ENCODE results near the gene TRIM26. TPM values are rescaled to one million over a fixed set of nuclear protein-coding genes. Genes with fewer than 3 reads are reported as not detected.

Gene TRIM26
- polyA plus RNA-seq, 1 of the 3 experiments (the other 2 are of a cell fraction) = 26.1 TPM

GRCh38 chr6:30207619-30208295 lies 5.4 kb downstream of the TRIM26 start:
- no peak for DNase-seq
- POLR2A ChIA-PET = interaction anchor here (1.5 kb wide), 1 partner anchor 12 kb away, joined by 3 read pairs; no protein-coding TSS in a partner anchor
- H3K4me1 ChIP-seq (ENCODE audit: control insufficient read depth in 1 of 2, insufficient read depth in 2 of 2, low read depth in 1 of 2, low read length in 1 of 2) = peaks cover 10 to 20% of the 10 kb centered on the region in 2 experiments; a peak in 3 of 4 replicates

GRCh38 chr6:30206799-30207618 lies 6.2 kb downstream of the TRIM26 start:
- Histone ChIP-seq H3K4me1 (ENCODE audit: control insufficient read depth in 1 of 2, insufficient read depth in 2 of 2, low read depth in 1 of 2, low read length in 1 of 2) (peaks cover 9 to 16% of the 10 kb centered on the region in 2 experiments; a peak in 3 of 4 replicates), H3K4me3 (ENCODE audit: low read depth in 2 of 2, low read length in 1 of 2) (no peak overlapping the region), H2AFZ (ENCODE audit: low read depth) (no peak overlapping the region), H3K9me3 (no peaks in the 10 kb centered on the region), H3K9me2 (no peaks in the 10 kb centered on the region), H3K4me2 (no peak overlapping the region), H3F3A (replicated peaks; ENCODE audit: insufficient read depth) (no peaks in the 10 kb centered on the region), H3K27ac (ENCODE audit: low read depth in 2 of 2, low read length in 1 of 2) (no peak overlapping the region), H3K36me3 (replicated peaks in 1 of 2; ENCODE audit: control insufficient read depth in 1 of 2, insufficient read depth in 2 of 2, low read length in 1 of 2) (peaks cover 0 to 4% of the 10 kb centered on the region in 2 experiments), H4K20me1 (ENCODE audit: insufficient read depth) (peaks cover 43% of the 10 kb centered on the region), H3K9ac (no peak overlapping the region), H3K79me2 (ENCODE audit: insufficient read depth) (peaks cover 86% of the 10 kb centered on the region), H3K27me3 (ENCODE audit: insufficient read depth) (no peaks in the 10 kb centered on the region)
- ChIA-PET POLR2A (interaction anchor here (1.5 kb wide), 1 partner anchor 11 kb away, joined by 3 read pairs; no protein-coding TSS in a partner anchor), CTCF (interaction anchor here (0.6 to 2.5 kb wide), 3 partner anchors 13 to 1450 kb away, joined by 3 to 13 read pairs (median 3); no protein-coding TSS in a partner anchor)
- DNase-seq = no peak
- TF ChIP-seq MEF2A (IDR thresholded peaks at IDR 0.05; ENCODE audit: borderline replicate concordance, low read depth) = no peak
- 90% methylated on average over 11 of the region's 11 CpGs for WGBS (ENCODE audit: low lambda C conversion rate)

More at GRCh38 chr6:30207619-30208295, 5.4 kb downstream of the TRIM26 start:
- no peak for TF ChIP-seq JUND (IDR thresholded peaks at IDR 0.05)
- CTCF ChIA-PET = interaction anchor here (1.1 to 2.5 kb wide), 3 partner anchors 12 to 584 kb away, joined by 3 to 13 read pairs (median 3); no protein-coding TSS in a partner anchor
- 98% methylated on average over 4 of the region's 4 CpGs for WGBS (ENCODE audit: low lambda C conversion rate)
- H2AFZ ChIP-seq (ENCODE audit: low read depth) = no peak overlapping the region
- peaks cover 89% of the 10 kb centered on the region for H3K79me2 ChIP-seq (ENCODE audit: insufficient read depth)
- H4K20me1 ChIP-seq (ENCODE audit: insufficient read depth) = peaks cover 43% of the 10 kb centered on the region
- H3K36me3 ChIP-seq (replicated peaks in 1 of 2; ENCODE audit: control insufficient read depth in 1 of 2, insufficient read depth in 2 of 2, low read length in 1 of 2) = no peaks in the 10 kb centered on the region
- H3K9ac ChIP-seq = no peak overlapping the region
- no peaks in the 10 kb centered on the region for H3K9me3 ChIP-seq
- no peak overlapping the region for H3K27ac ChIP-seq (ENCODE audit: low read depth in 2 of 2, low read length in 1 of 2)
- H3K9me2 ChIP-seq = no peaks in the 10 kb centered on the region
- H3F3A ChIP-seq (replicated peaks; ENCODE audit: insufficient read depth) = no peaks in the 10 kb centered on the region
- H3K4me3 ChIP-seq (ENCODE audit: low read depth in 2 of 2, low read length in 1 of 2) = no peak overlapping the region
- H3K27me3 ChIP-seq (ENCODE audit: insufficient read depth) = no peaks in the 10 kb centered on the region
- no peak overlapping the region for H3K4me2 ChIP-seq

DNA sequence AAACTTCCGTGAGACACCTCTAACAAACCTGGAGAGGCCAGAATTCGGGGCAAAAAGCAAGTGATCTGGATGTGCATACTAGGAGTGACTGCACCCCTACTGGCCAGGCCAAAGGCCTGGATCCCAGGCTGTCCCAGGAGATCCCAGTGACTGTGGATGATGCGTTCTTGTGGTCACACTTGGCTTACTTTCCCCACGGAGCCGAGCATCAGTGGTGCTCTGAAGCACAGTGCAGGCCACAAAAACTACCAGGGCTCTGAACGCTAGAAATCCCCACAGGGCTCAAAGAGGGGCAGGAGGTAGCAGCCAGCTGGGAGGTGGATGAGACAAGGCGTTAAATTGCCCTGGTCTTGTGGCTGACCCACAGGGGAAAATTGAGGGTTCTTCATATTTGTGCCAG lies 7.1 kb downstream of the TRIM26 start:
- Histone ChIP-seq H3K36me3 (replicated peaks in 1 of 2; ENCODE audit: control insufficient read depth in 1 of 2, insufficient read depth in 2 of 2, low read length in 1 of 2) (peaks cover under 1 to 7% of the 10 kb centered on the region in 2 experiments), H3F3A (replicated peaks; ENCODE audit: insufficient read depth) (no peaks in the 10 kb centered on the region), H3K9me2 (no peaks in the 10 kb centered on the region), H4K20me1 (ENCODE audit: insufficient read depth) (peaks cover 40% of the 10 kb centered on the region), H3K9ac (no peak overlapping the region), H3K9me3 (no peaks in the 10 kb centered on the region), H3K79me2 (ENCODE audit: insufficient read depth) (peaks cover 85% of the 10 kb centered on the region), H3K27me3 (ENCODE audit: insufficient read depth) (no peaks in the 10 kb centered on the region), H3K27ac (ENCODE audit: low read depth in 2 of 2, low read length in 1 of 2) (no peak overlapping the region), H3K4me3 (ENCODE audit: low read depth in 2 of 2, low read length in 1 of 2) (no peak overlapping the region), H3K4me2 (no peak overlapping the region), H2AFZ (ENCODE audit: low read depth) (no peak overlapping the region), H3K4me1 (ENCODE audit: control insufficient read depth in 1 of 2, insufficient read depth in 2 of 2, low read depth in 1 of 2, low read length in 1 of 2) (peaks cover 2 to 12% of the 10 kb centered on the region in 2 experiments; a peak in 1 of 4 replicates)
- ChIA-PET POLR2A (no interaction called here), CTCF (interaction anchor here (1.1 to 1.2 kb wide), 2 partner anchors 13 to 192 kb away, joined by 3 to 6 read pairs; no protein-coding TSS in a partner anchor)
- TF ChIP-seq TEAD4 (IDR thresholded peaks at IDR 0.05; ENCODE audit: borderline replicate concordance, insufficient read depth) = no peak
- no peak for TF ChIP-seq MXI1 (IDR thresholded peaks at IDR 0.05; ENCODE audit: low read depth, low read length)
- TF ChIP-seq, protein P1, sequence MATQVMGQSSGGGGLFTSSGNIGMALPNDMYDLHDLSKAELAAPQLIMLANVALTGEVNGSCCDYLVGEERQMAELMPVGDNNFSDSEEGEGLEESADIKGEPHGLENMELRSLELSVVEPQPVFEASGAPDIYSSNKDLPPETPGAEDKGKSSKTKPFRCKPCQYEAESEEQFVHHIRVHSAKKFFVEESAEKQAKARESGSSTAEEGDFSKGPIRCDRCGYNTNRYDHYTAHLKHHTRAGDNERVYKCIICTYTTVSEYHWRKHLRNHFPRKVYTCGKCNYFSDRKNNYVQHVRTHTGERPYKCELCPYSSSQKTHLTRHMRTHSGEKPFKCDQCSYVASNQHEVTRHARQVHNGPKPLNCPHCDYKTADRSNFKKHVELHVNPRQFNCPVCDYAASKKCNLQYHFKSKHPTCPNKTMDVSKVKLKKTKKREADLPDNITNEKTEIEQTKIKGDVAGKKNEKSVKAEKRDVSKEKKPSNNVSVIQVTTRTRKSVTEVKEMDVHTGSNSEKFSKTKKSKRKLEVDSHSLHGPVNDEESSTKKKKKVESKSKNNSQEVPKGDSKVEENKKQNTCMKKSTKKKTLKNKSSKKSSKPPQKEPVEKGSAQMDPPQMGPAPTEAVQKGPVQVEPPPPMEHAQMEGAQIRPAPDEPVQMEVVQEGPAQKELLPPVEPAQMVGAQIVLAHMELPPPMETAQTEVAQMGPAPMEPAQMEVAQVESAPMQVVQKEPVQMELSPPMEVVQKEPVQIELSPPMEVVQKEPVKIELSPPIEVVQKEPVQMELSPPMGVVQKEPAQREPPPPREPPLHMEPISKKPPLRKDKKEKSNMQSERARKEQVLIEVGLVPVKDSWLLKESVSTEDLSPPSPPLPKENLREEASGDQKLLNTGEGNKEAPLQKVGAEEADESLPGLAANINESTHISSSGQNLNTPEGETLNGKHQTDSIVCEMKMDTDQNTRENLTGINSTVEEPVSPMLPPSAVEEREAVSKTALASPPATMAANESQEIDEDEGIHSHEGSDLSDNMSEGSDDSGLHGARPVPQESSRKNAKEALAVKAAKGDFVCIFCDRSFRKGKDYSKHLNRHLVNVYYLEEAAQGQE (IDR thresholded peaks at IDR 0.05; ENCODE audit: low read depth, low read length) = no peak
- no peak for TF ChIP-seq GATA2 (CRISPR knock-in tag; IDR thresholded peaks at IDR 0.05)
- no peak for TF ChIP-seq TAF1 (IDR thresholded peaks at IDR 0.05; ENCODE audit: borderline replicate concordance, low read depth, low read length)
- 79% methylated on average over 7 of the region's 7 CpGs for WGBS (ENCODE audit: low lambda C conversion rate)
- no peak for DNase-seq

All from SK-N-SH (cell line).